SU-DHL-6 (cell line): Measurements from ENCODE around the gene DCDC2C.

Source experiments
- CTCF ChIP-seq: fragments of 200-600 bp; sonication (generic); IDR thresholded peaks from one replicate; pipeline ENCODE4 v1.5.1; 2017; ENCODE audit warnings: antibody characterized with exemption, mild to moderate bottlenecking, low read length, moderate library complexity; ENCODE audit not compliant: insufficient read depth, poor library complexity, severe bottlenecking
- EZH2phosphoT487 ChIP-seq: fragments of 200-600 bp; sonication (generic), shearing (Covaris generic); conservative IDR thresholded peaks from 2 replicates; pipeline ENCODE4 v1.6.1; 2018; ENCODE audit warnings: mild to moderate bottlenecking, antibody characterized with exemption, low read length, moderate library complexity, mixed read lengths

GRCh38 chr2:3837086-3837485 is 133.7 kb downstream of the DCDC2C start:
- no peak for TF ChIP-seq CTCF
- no peak for TF ChIP-seq EZH2phosphoT487
